DOHH2 (cell line): Measurements from ENCODE around the gene MINDY2.
A peak's percentile ranks its signal among the peaks of the same experiment; 100 is the strongest.

Experiments used
- H3F3A ChIP-seq: fragments of 200-600 bp; sonication (generic), shearing (Covaris generic); 2 replicates; pipeline ENCODE4 v1.6.0; 2016; ENCODE audit warnings: antibody characterized with exemption, mild to moderate bottlenecking; ENCODE audit not compliant: control insufficient read depth, insufficient read depth
- H3K27ac ChIP-seq: fragments of 200-600 bp; sonication (generic); 2 replicates; pipeline ENCODE4 v1.5.1; 2014; ENCODE audit warnings: low read depth, mild to moderate bottlenecking, low read length, moderate library complexity
- H3K27me3 ChIP-seq: fragments of 200-600 bp; sonication (generic); 2 replicates; pipeline ENCODE4 v1.6.1; 2014; ENCODE audit warnings: mild to moderate bottlenecking, low read length, mixed read lengths; ENCODE audit not compliant: control insufficient read depth
- H3K36me3 ChIP-seq: fragments of 200-600 bp; sonication (generic); 2 replicates; pipeline ENCODE4 v1.6.1; 2014; ENCODE audit warnings: mild to moderate bottlenecking, low read length, moderate library complexity, mixed read lengths; ENCODE audit not compliant: control insufficient read depth
- H3K4me1 ChIP-seq: fragments of 200-600 bp; sonication (generic); 2 replicates; pipeline ENCODE4 v1.6.1; 2014; ENCODE audit warnings: mild to moderate bottlenecking, low read length, mixed read lengths; ENCODE audit not compliant: control insufficient read depth
- H3K4me2 ChIP-seq: fragments of 200-600 bp; sonication (generic); 2 replicates; pipeline ENCODE4 v1.6.0; 2014; ENCODE audit warnings: mild to moderate bottlenecking, low read length, moderate library complexity
- H3K4me3 ChIP-seq: fragments of 200-600 bp; sonication (generic); 2 replicates; pipeline ENCODE4 v1.5.1; 2014; ENCODE audit warnings: mild to moderate bottlenecking, low read length, mixed read lengths
- H3K79me2 ChIP-seq: fragments of 200-600 bp; sonication (generic); 2 replicates; pipeline ENCODE4 v1.6.1; 2014; ENCODE audit warnings: mild to moderate bottlenecking, low read length, mixed read lengths; ENCODE audit not compliant: control insufficient read depth
- H3K9me2 ChIP-seq: fragments of 200-600 bp; sonication (generic); replicated peaks from 2 replicates; pipeline ENCODE4 v1.6.1; 2014; ENCODE audit warnings: mild to moderate bottlenecking, low read length, mixed read lengths; ENCODE audit not compliant: control insufficient read depth
- H3K9me3 ChIP-seq: fragments of 200-600 bp; sonication (generic); 2 replicates; pipeline ENCODE4 v1.6.1; 2014; ENCODE audit warnings: antibody characterized with exemption, low read length, mixed read lengths; ENCODE audit not compliant: control insufficient read depth, insufficient read depth
- H4K20me1 ChIP-seq: fragments of 200-600 bp; sonication (generic); 2 replicates; pipeline ENCODE4 v1.6.0; 2014; ENCODE audit warnings: low read depth, mild to moderate bottlenecking, antibody characterized with exemption, low read length, moderate library complexity; ENCODE audit not compliant: control insufficient read depth, insufficient read depth
- CTCF ChIP-seq: fragments of 200-600 bp; sonication (generic); IDR thresholded peaks from one replicate; pipeline ENCODE4 v1.5.1; 2014; ENCODE audit warnings: antibody characterized with exemption, mild to moderate bottlenecking, low read depth, low read length; ENCODE audit not compliant: poor library complexity, severe bottlenecking
- EZH2phosphoT487 ChIP-seq: fragments of 200-600 bp; sonication (generic); IDR thresholded peaks from 2 replicates; pipeline ENCODE4 v1.6.1; 2017; ENCODE audit warnings: borderline replicate concordance, mild to moderate bottlenecking, antibody characterized with exemption, low read length, moderate library complexity, mixed read lengths

The MINDY2 gene

GRCh38 chr15:58742819-58743502, 28.1 kb upstream of the MINDY2 start:
- peaks cover 23% of the 10 kb centered on the region for H3K4me1 ChIP-seq
- H3F3A ChIP-seq: no peaks in the 10 kb centered on the region
- H3K4me3 ChIP-seq: no peak overlapping the region
- no peak overlapping the region for H3K27ac ChIP-seq
- H3K9me2 ChIP-seq: no peaks in the 10 kb centered on the region
- TF ChIP-seq CTCF (no peak), EZH2phosphoT487 (no peak)
- H3K27me3 ChIP-seq: no peaks in the 10 kb centered on the region
- H3K79me2 ChIP-seq: peaks cover 98% of the 10 kb centered on the region
- H3K9me3 ChIP-seq: no peaks in the 10 kb centered on the region
- no peak overlapping the region for H3K4me2 ChIP-seq
- H3K36me3 ChIP-seq: no peaks in the 10 kb centered on the region
- H4K20me1 ChIP-seq: peaks cover 17% of the 10 kb centered on the region

GRCh38 chr15:58746174-58746573, 24.9 kb upstream of the MINDY2 start:
- no peaks in the 10 kb centered on the region for H3K36me3 ChIP-seq
- no peaks in the 10 kb centered on the region for H3K9me2 ChIP-seq
- peaks cover 12% of the 10 kb centered on the region for H4K20me1 ChIP-seq
- no peaks in the 10 kb centered on the region for H3K9me3 ChIP-seq
- no peak for TF ChIP-seq EZH2phosphoT487
- TF ChIP-seq CTCF: no peak
- H3K4me1 ChIP-seq: peaks cover 29% of the 10 kb centered on the region
- no peak overlapping the region for H3K4me2 ChIP-seq
- H3K27me3 ChIP-seq: no peaks in the 10 kb centered on the region
- no peak overlapping the region for H3K4me3 ChIP-seq
- peaks cover 81% of the 10 kb centered on the region for H3K79me2 ChIP-seq
- H3K27ac ChIP-seq: no peak overlapping the region
- H3F3A ChIP-seq: peaks cover 5% of the 10 kb centered on the region

- H4K20me1 ChIP-seq: 0 out of 2 replicates have a peak, but pooled peaks cover 4% of the 10 kb centered on the region
- no peaks in the 10 kb centered on the region for H3K9me3 ChIP-seq
- TF ChIP-seq CTCF (no peak), EZH2phosphoT487 (no peak)
- H3K36me3 ChIP-seq: no peaks in the 10 kb centered on the region
- peaks cover 60% of the 10 kb centered on the region for H3K79me2 ChIP-seq
- no peaks in the 10 kb centered on the region for H3K27me3 ChIP-seq
- peaks cover 5% of the 10 kb centered on the region for H3F3A ChIP-seq
- H3K27ac ChIP-seq: peak overlapping the region; percentile 85
- no peaks in the 10 kb centered on the region for H3K9me2 ChIP-seq
- H3K4me3 ChIP-seq: peak overlapping the region; percentile 88
- H3K4me1 ChIP-seq: peaks cover 23% of the 10 kb centered on the region
- H3K4me2 ChIP-seq: peak overlapping the region; percentile 75
These were observed 22.9 kb upstream of the MINDY2 start for GRCh38 chr15:58748040-58748851.
